ENCODE results near the gene ADGRV1.

Gene ADGRV1

GRCh38 chr5:90911169-90911568 is 352.6 kb downstream of the ADGRV1 start:
- ATAC-seq (ENCODE audit: low read depth) (no peak), DNase-seq (ENCODE audit: low spot score) (no peak)
- no peaks in the 10 kb centered on the region for H3K36me3 ChIP-seq (ENCODE audit: low read depth)
- no peaks in the 10 kb centered on the region for H3K4me1 ChIP-seq (ENCODE audit: insufficient read depth, poor library complexity, severe bottlenecking)
- H3K4me3 ChIP-seq (ENCODE audit: severe bottlenecking), result no peak overlapping the region
- H3K9me3 ChIP-seq (ENCODE audit: severe bottlenecking), result no peaks in the 10 kb centered on the region
- no peak for TF ChIP-seq CTCF (IDR thresholded peaks at IDR 0.05; ENCODE audit: poor library complexity, severe bottlenecking)
- H3K27ac ChIP-seq (ENCODE audit: poor library complexity, severe bottlenecking), result no peak overlapping the region
- no peaks in the 10 kb centered on the region for H3K27me3 ChIP-seq (ENCODE audit: insufficient read depth, poor library complexity, severe bottlenecking)

DNA sequence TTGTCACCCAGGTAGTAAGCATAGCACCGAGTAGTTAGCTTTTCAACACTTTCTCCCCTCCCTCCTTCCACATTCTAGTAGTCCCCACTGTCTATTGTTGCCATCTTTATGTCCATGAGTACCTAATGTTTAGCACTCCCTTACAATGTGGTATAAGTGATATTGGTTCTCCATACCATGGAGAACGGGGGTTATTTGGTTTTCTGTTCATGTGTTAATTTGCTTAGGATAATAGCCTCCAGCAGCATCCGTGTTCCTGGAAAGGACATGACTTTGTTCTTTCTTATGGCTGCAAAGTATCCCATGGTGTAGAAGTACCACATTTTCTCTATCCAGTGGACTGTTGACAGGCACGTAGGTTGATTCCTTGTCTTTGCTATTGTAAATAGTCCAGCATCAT is 353.9 kb downstream of the ADGRV1 start:
- H3K4me1 ChIP-seq (ENCODE audit: insufficient read depth, poor library complexity, severe bottlenecking), result no peaks in the 10 kb centered on the region
- no peaks in the 10 kb centered on the region for H3K27me3 ChIP-seq (ENCODE audit: insufficient read depth, poor library complexity, severe bottlenecking)
- no peaks in the 10 kb centered on the region for H3K36me3 ChIP-seq (ENCODE audit: low read depth)
- no peak for TF ChIP-seq CTCF (IDR thresholded peaks at IDR 0.05; ENCODE audit: poor library complexity, severe bottlenecking)
- DNase-seq (ENCODE audit: low spot score), result no peak
- H3K4me3 ChIP-seq (ENCODE audit: severe bottlenecking), result no peak overlapping the region
- ATAC-seq (ENCODE audit: low read depth), result no peak
- no peaks in the 10 kb centered on the region for H3K9me3 ChIP-seq (ENCODE audit: severe bottlenecking)
- no peak overlapping the region for H3K27ac ChIP-seq (ENCODE audit: poor library complexity, severe bottlenecking)

GRCh38 chr5:90915393-90915792 is 356.8 kb downstream of the ADGRV1 start:
- H3K4me3 ChIP-seq (ENCODE audit: severe bottlenecking), result no peak overlapping the region
- H3K27me3 ChIP-seq (ENCODE audit: insufficient read depth, poor library complexity, severe bottlenecking), result no peaks in the 10 kb centered on the region
- H3K36me3 ChIP-seq (ENCODE audit: low read depth), result no peaks in the 10 kb centered on the region
- H3K9me3 ChIP-seq (ENCODE audit: severe bottlenecking), result no peaks in the 10 kb centered on the region
- no peaks in the 10 kb centered on the region for H3K4me1 ChIP-seq (ENCODE audit: insufficient read depth, poor library complexity, severe bottlenecking)
- H3K27ac ChIP-seq (ENCODE audit: poor library complexity, severe bottlenecking), result no peak overlapping the region
- DNase-seq (ENCODE audit: low spot score), result no peak
- no peak for TF ChIP-seq CTCF (IDR thresholded peaks at IDR 0.05; ENCODE audit: poor library complexity, severe bottlenecking)
- no peak for ATAC-seq (ENCODE audit: low read depth)

DNA sequence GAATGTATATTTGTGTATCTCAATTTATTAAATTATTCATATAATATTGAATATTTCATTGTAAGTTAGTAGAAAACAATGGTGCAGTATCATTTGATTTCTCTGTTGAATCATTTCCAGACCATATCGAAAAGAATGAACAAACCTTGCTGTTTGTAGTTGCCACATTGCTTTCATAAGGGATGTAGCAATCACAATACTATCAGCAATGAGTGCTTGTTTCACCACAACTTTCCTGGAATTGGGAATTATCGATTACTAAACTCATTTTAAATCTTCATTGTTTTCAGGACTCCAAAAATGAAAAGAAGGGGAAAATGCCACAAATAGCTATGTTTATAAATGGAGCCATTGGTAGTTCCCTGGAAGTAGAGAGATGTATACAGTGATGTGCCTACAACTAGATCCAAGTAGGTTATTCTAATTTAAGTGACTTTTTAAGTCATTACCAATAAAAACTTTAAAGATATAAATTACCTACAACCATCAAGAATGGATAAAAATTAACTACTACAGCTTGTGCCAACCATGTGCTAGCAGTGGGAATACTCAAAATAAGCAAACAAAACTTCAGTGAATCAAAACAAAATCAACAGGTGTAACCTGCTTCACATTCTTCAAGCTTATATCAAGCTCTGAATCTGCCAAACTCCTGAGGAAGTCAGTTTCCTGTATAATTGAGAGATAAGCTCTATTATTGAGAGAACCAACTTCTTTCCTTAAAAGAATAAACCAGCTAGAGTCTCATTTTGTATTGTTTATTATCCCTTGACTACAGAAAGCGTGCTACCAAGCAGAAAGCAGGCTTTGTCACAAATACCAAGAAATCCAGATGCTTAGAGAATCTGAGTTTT is 358.6 kb downstream of the ADGRV1 start:
- Histone ChIP-seq H3K27ac (ENCODE audit: poor library complexity, severe bottlenecking) (no peak overlapping the region), H3K9me3 (ENCODE audit: severe bottlenecking) (no peaks in the 10 kb centered on the region), H3K4me1 (ENCODE audit: insufficient read depth, poor library complexity, severe bottlenecking) (no peaks in the 10 kb centered on the region), H3K27me3 (ENCODE audit: insufficient read depth, poor library complexity, severe bottlenecking) (no peaks in the 10 kb centered on the region), H3K36me3 (ENCODE audit: low read depth) (no peaks in the 10 kb centered on the region), H3K4me3 (ENCODE audit: severe bottlenecking) (no peak overlapping the region)
- no peak for ATAC-seq (ENCODE audit: low read depth)
- no peak for TF ChIP-seq CTCF (IDR thresholded peaks at IDR 0.05; ENCODE audit: poor library complexity, severe bottlenecking)
- no peak for DNase-seq (ENCODE audit: low spot score)
